GM12878 (cell line): Measurements from ENCODE around the gene P2RX7.

ENCODE experiments used
- CTCF ChIP-seq, 3 experiments: IDR thresholded peaks in 2 of 3; conservative IDR thresholded peaks in 1 of 3; 2 replicates each; pipeline ENCODE4 v1.5.1; 2011; ENCODE audit warnings: low read depth in 3 of 3, low read length in 3 of 3, mild to moderate bottlenecking in 3 of 3, control low read depth in 2 of 3, moderate library complexity in 2 of 3, inconsistent platforms in 1 of 3, mixed read lengths in 1 of 3; ENCODE audit not compliant: control insufficient read depth in 2 of 3, insufficient read depth in 1 of 3; ENCODE audit errors: extremely low read depth in 1 of 3
- DPF2 ChIP-seq: fragments of 450-650 bp; IDR thresholded peaks from 2 replicates; pipeline ENCODE4 v1.6.1; 2017; ENCODE audit warnings: mild to moderate bottlenecking
- EED ChIP-seq: sonication (generic); IDR thresholded peaks from 2 replicates; pipeline ENCODE4 v1.6.1; 2016; ENCODE audit warnings: antibody characterized with exemption, low read depth
- EZH2 ChIP-seq: IDR thresholded peaks from 2 replicates; pipeline ENCODE4 v1.6.1; 2012; ENCODE audit warnings: low read depth, mild to moderate bottlenecking, control low read depth, inconsistent platforms, low read length, borderline replicate concordance; ENCODE audit not compliant: control insufficient read depth
- MAX ChIP-seq: IDR thresholded peaks from 2 replicates; pipeline ENCODE4 v1.6.1; 2012; ENCODE audit warnings: low read depth, low read length, improper control_type of control experiment
- MLLT1 ChIP-seq: fragments of 450-650 bp; IDR thresholded peaks from 2 replicates; pipeline ENCODE4 v1.6.1; 2016; ENCODE audit warnings: mild to moderate bottlenecking
- POLR2A ChIP-seq: IDR thresholded peaks from 2 replicates; pipeline ENCODE4 v1.6.1; 2011; ENCODE audit warnings: low read depth, mild to moderate bottlenecking, low read length
- POLR2AphosphoS5 ChIP-seq: IDR thresholded peaks from 2 replicates; pipeline ENCODE4 v1.6.1; 2011; ENCODE audit warnings: mild to moderate bottlenecking, low read length, inconsistent platforms
- REST ChIP-seq: IDR thresholded peaks from 2 replicates; pipeline ENCODE4 v1.6.1; 2012; ENCODE audit warnings: mild to moderate bottlenecking, low read depth, low read length
- SIN3A ChIP-seq: IDR thresholded peaks from 2 replicates; pipeline ENCODE4 v1.6.1; 2012; ENCODE audit warnings: low read depth, low read length, improper control_type of control experiment
- SP1 ChIP-seq: IDR thresholded peaks from one replicate; pipeline ENCODE4 v1.6.1; 2011; ENCODE audit warnings: low read depth, low read length
- SRF ChIP-seq, 2 experiments: IDR thresholded peaks; 2 replicates each; pipeline ENCODE4 v1.6.1; 2011; ENCODE audit warnings: low read depth in 2 of 2, low read length in 2 of 2, mild to moderate bottlenecking in 1 of 2, moderate library complexity in 1 of 2
- ZBTB40 ChIP-seq: fragments of 450-650 bp; IDR thresholded peaks from 2 replicates; pipeline ENCODE4 v1.6.1; 2016; ENCODE audit warnings: mild to moderate bottlenecking, moderate library complexity, borderline replicate concordance
- ZZZ3 ChIP-seq: IDR thresholded peaks from 2 replicates; pipeline ENCODE4 v1.6.1; 2011; ENCODE audit warnings: low read depth; ENCODE audit not compliant: control insufficient read depth, insufficient read length

- no peak for TF ChIP-seq REST
- TF ChIP-seq EZH2 = no peak
- TF ChIP-seq ZZZ3 = no peak
- no peak for TF ChIP-seq CTCF (IDR thresholded peaks at IDR 0.05 in 2 of 3, conservative IDR thresholded peaks at IDR 0.05 in 1 of 3; ENCODE audit: control insufficient read depth in 2 of 3, extremely low read depth in 1 of 3, insufficient read depth in 1 of 3, low read depth in 3 of 3, low read length in 3 of 3)
- TF ChIP-seq DPF2 = no peak
- no peak for TF ChIP-seq SP1
- no peak for TF ChIP-seq EED
- TF ChIP-seq POLR2A = no peak
- TF ChIP-seq SRF (IDR thresholded peaks at IDR 0.05; ENCODE audit: low read depth in 2 of 2, low read length in 2 of 2) = no peak
- no peak for TF ChIP-seq MAX
- no peak for TF ChIP-seq MLLT1
- TF ChIP-seq ZBTB40 = no peak
- TF ChIP-seq SIN3A = no peak
- TF ChIP-seq POLR2AphosphoS5 = no peak
These were observed 5.6 kb downstream of the P2RX7 start for GRCh38 chr12:121138284-121138683.
